Right forelimb (tissue), 1 donor: ENCODE data around the gene DHCR7.
A peak's percentile ranks its signal among the peaks of the same experiment; 100 is the strongest.

Experiments used
- DNase-seq: peaks from one replicate; pipeline ENCODE4 v3.0.0-alpha.2; 2018

The DHCR7 gene

GRCh38 chr11:71448257-71449171 lies at the start of gene DHCR7:
DHCR7 (minus strand) TSS chr11:71448393; CDS start chr11:71444952, 3,441 bp downstream.
- DNase-seq = peak; percentile 95

DNA sequence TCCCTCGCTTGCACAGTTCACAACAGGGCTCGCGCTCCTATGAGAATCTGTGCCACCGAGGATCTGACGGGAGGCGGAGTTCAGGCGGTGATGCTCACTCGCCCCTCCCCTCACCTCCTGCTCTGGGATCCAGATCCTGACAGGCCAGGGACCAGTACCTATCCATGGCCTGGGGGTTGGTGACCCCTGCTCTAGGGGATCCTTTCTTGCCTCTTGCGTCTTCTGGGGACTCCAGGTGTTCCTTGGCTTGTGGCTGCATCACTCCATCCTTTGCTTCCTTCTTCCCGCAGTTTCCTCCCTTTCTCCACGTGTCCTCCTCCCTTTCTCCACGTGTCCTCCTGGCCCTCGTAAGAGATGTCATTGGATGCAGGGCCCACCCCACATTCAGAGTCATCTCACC lies 48.2 kb upstream of the DHCR7 start:
- DNase-seq = no peak

DNA sequence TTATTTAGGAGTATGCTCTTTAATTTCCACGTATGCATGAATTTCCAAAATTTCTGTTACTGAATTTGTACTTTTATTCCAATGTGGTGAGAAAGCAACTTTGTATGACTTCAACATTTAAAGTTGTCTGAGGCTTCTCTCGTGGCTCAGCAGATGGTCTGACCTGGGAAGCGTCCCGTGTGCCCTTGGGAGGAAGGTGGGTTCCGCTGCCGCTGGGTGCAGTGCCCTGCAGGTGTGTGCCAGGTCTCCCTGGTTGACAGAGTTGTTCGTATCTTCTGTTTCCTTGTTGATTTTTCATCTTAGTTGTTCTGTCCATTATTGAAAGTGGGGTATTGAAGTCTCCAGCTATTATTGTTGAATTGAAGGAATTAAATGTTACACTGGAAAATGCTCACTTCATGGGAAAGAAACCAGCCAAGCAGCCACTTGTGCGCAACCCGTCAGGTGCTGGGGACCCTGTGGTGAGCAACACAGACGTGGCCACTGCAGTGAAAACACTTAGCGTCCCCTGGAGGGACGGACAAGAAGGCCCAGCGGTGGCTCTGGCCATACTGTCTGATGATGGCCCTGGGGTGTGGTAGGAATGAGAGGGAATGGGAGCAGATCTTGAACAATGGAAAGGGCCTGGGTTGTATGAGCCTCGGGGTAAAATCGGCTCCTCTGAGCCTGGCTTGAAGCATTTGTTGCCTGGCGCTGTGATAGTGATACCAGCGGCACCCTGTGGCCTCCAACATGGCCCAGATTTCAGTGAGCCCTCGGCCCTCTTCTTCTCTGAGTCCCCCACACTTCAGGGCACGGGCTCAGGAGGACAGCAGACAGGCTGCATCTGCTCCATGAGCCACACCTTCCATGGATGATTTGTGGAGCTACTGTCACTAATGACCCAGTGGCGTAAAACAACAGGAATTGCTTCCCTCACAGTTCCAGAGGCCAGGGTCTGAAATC lies 47.4 kb upstream of the DHCR7 start:
- no peak for DNase-seq

DNA sequence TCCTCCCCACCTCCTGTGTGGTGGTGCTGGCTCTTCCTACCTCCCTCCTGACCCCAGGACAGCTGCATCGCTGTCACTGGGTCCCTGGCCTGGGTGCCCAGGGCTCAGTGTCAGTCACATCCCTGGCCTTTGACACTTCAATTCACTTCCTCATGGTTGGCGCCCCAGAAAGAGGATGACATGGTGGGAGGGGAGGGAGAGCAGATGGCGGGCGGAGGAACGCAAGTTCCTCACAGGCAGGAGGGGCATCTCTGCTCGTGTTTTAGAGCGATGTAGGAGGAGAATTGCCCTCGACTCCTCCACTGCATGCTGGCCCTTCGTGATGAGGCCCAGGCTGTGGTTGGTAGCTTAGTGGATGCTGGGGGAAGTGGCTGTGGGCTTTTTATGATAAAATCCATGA lies 43.7 kb upstream of the DHCR7 start:
- no peak for DNase-seq

GRCh38 chr11:71491531-71491930 lies 43.3 kb upstream of the DHCR7 start:
- no peak for DNase-seq

DNA sequence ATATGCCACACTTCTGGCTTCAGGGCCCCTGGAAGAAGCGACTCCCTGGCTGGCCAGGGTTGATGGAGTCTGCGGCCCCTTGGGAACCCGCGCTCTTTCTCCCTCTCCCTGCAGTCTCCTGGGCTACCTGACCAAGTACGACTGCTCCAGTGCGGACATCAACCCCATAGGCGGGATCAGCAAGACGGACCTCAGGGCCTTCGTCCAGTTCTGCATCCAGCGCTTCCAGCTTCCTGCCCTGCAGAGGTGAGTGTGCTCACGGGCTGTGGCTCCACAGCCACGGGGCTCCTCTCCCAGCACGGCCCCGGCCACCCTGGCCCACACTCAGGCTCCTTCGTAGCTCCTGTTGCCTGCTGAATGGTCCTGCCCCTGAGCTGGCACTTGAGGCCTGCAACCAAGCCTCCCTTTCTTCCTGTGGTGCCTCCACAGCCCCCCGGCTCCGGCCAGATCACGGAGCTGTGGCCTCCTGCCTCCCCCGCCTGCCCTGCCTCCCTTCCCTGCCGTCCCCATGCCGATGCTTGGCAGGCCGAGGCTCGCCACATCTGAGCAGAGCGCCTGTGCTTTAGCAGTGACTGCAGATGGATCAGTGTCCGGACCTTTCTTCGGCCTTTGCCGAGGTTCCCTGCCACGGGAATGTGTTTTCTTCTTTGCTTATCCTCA lies 42.7 kb upstream of the DHCR7 start:
- no peak for DNase-seq

DNA sequence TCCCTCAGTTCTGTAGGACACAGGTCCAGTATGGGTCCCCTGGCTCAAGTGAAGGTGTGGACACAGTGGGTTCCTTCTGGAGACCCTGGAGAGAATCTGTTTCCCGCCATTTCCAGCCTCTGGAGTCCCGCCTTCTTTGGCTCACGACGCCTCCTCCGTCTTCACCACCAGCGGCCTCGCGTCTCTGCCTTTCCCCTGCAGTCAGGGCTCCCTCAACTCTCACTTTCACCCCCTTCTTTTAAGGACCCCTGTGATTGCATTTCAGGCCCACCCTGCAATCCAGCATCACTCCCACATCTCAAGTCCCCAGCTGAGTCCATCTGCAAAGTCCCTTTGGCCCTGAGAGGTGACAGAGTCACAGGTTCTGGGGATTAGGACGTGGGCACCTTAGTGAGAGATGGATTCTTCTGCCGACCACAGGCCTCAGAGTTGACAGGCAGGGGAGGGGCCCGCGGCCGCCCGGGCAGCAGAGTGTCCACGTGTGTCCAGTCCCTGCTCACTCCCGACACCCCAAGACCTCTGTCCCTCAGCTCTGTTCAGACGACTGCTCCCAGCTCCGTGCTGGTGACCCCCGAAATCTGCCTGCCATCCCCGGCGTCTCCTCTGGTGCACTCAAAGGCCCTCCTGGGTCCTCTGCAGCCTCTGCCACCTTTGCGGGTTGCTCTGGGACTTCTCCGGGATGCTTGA lies 42.0 kb upstream of the DHCR7 start:
- DNase-seq = peak; percentile 21

- DNase-seq = peak; percentile 37
Observed at GRCh38 chr11:71489311-71490043, 41.3 kb upstream of the DHCR7 start.

DNA sequence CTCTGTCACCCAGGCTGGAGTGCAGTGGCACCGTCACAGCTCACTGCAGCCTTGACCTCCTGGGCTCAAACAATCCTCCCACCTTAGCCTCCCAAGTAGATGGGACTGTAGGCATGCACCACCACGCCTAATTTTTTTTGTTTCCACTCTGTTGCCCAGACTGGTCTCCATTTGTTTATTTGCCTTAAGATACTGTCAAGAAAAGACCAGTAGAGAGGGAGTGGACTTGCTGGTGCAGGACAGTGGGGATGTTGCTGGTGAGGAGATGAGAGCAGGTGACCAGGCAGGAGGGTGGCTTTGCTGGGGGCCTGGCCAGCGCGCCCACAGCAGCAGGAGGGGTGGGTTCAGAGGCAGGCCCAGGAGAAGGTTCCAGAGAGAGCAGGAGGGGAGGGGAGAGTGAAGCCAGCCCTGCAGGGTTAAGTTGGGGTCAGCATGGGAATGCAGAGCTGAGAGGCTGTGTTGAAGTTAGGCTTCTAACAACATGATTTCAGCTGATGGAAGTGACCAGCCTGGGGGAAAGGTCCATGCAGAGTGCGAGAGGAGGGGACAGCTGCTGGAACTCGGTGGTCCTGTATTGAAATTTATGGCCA lies 40.6 kb upstream of the DHCR7 start:
- DNase-seq = peak; percentile 37

DNA sequence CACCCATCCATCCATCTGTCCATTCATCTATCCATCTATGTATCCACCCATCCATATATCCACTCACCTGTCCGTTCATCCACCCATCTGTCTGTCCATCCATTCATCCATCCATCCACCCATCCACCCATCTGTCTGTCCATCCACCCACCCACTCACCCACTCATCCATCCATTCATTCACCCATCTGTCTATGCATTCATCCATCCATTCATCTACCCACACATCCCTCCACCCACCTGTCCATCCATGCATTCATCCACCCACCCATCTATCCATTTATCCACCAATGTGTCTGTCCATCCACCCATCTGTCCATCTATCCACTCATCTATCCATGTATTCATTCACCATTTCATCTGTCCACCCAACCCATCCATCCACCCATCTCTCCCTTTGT lies 38.1 kb upstream of the DHCR7 start:
- DNase-seq = no peak

- no peak for DNase-seq
Observed at GRCh38 chr11:71485466-71485865, 37.3 kb upstream of the DHCR7 start.

DNA sequence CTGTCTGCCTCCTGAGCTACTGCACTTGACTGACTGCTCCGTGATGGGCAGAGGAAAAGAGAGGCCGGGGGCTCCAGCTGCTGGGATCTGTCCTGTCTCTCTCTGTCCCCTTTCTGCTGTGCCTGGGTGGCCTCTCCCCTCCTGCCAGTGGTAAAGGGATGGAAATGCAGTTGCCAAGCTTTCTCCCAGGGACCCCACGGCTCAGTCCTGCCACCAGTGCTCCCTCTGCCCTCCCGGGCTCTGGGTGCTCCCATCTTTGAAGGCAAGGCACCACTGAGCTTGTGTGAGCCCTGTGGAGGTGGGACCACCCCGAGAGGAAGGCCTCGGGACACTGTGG lies 36.8 kb upstream of the DHCR7 start:
- DNase-seq = no peak

DNA sequence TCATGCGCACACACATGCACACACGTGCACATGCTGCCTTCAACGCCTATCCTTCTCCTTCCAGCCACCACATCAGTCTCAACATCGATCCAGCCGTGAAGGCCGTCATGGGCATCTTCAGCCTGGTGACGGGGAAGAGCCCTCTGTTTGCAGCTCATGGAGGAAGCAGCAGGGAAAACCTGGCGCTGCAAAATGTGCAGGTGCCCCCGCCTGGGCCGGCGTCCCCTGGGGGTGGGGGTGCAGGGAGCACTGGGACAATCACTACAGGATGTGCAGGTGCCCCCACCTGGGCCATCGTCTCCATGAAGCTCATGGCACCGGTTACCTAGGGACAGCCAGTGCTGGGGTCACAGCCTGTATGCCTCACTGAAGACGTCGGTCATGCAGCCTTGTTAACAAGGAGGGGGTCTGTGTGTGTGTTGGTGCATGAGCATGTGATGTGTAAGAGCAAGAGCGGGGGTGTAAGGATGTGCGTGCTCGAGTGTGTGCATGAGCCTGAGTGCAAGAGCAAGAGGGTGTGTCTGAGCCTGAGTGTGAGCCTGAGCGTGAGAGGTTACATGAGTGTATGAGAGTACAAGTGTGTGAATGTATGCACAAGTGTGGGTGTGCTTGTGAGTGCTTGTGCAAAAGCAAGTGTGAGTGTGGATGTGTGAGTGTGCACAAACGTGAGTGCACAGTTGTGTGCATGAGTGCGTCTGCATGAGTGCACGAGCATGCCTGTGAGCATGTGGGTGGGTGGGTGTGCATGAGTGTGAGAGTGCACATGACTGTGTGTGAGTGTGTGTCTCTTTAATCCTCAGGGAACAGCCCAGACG lies 36.3 kb upstream of the DHCR7 start:
- DNase-seq = no peak

- no peak for DNase-seq
Observed at GRCh38 chr11:71483692-71484091, 35.5 kb upstream of the DHCR7 start.

- DNase-seq = no peak
Observed at GRCh38 chr11:71482746-71483364, 34.7 kb upstream of the DHCR7 start.

GRCh38 chr11:71482216-71482615 lies 34.0 kb upstream of the DHCR7 start:
- no peak for DNase-seq

DNA sequence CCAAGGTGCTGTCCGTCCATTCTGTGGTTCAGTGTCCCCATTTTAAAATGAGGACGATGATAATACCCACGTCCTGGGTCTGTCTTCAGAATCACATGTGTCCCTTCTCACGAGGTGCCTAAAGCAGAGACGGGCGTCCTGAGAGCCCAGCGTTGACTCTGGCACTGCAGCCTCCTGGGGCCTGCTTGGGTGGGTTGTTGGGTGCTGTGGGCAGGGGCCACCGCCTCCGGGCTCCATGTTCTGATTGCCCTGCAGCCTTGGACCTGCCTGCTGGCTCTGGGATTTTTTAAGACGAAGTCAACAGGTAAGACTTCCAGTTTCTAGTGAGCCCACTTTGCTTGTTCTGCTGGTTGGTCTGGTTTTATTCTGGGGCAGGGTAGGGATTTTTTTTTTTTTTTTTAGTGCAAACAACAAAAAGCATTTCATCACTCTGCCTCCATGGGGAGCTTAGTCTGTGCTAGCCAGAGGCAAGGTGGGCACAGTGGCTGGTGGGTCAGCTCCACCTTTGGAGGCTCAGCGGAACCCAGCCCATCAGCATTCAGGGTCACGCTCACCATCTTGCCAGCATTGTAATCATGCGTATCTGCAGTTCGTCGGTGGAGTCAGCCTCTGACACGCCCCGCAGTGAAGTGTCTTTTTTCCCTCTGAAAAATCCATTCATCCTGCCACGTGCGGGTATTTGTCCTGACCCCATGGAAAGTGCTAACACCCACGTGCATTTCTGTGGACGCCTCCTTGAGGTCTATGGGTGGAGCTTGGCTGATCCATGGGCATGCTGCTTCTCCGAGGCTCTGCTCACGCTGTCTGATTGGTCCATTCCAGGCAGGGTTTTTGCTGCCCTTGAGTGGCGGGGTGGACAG lies 33.1 kb upstream of the DHCR7 start:
- no peak for DNase-seq

DNA sequence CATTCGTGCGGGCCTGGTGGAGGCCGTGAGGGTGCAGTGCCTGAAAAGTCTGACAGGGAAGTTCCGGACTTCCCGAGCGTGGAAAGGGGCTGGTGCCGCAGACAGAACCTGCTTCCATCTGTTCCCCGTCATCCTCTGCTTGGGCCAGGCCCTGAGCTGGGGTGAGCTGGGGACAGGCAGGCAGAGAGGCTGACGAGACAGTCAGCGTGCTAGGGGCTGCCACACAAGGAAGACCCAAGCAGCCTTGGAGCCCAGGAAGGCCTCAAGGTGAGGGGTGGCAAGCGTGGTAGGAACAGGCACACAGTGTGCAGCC lies 30.3 kb upstream of the DHCR7 start:
- DNase-seq = no peak
